ENCODE results near the gene ZYG11A.

Gene ZYG11A

DNA sequence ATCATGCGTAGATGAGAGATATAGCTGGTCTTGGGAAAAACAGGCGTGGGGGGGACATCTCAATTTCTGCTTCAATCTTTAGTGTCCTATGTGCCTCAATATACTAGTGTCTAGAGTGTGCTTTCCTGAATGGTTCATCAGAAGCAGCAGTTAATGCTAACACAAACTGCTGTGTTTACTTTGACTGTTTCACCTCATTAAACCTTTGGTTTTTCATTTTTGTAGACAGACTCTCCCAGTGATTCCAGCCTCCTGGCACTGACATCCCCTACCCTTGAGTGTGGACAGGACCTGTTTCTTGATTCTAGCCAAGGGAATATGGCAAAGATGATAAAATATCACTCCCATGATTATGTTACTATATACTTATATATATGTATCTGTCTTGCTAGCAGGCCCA, 37.6 kb downstream of the ZYG11A start:
- peak; percentile 75 for DNase-seq

DNA sequence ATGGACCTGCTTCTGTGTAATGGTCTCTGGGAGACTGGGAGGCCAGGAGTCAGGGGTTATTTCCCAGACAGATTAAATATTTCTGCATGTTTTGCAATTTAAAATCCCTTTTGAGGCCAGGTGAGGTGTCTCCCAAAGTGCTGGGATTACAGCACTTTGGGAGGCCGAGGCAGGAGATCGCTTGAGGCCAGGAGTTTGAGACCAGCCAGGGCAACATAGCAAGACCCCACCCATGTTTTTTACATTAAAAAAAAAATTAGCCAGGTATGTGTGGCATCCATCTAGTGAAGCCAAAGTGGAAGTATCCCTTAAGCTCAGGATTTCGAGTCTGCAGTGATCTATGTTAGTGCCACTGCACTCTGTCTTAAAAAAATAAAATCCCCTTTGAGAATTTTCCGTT, 44.9 kb downstream of the ZYG11A start:
- no peak for DNase-seq

DNA sequence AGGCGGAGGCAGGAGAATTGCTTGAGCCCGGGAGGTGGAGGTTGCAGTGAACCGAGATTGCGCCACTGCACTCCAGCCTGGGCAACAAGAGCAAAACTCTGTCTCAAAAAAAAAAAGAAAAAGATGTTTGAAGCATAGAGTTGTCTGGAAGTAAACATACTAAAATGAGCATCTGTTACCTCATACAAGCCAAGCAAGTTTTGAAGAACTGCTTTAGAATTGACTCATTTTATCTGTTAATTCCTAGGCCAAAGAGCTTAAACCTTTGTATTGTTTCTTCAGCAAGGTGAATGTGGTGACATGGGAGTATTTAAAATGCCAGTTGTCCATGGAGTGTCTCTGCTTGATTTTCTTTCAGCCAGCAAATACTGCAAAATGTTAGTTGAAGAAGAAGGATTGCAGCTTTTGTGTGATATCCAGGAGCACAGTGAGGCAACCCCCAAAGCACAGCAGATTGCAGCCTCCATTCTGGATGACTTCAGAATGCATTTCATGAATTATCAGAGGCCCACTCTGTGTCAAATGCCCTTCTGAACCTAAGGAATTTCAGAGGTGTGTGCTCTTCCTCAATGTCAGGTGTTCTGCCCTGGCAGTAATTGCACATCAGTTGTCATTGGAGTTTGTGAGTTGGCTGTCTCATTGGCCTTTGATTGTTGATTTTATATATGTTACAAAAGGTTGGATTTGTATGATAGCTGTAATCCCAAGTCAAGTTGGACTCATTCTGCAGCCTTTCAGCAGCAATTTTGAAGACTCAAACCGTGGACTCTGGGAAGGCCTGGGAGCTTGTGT, 50.1 kb downstream of the ZYG11A start:
- no peak for DNase-seq

DNA sequence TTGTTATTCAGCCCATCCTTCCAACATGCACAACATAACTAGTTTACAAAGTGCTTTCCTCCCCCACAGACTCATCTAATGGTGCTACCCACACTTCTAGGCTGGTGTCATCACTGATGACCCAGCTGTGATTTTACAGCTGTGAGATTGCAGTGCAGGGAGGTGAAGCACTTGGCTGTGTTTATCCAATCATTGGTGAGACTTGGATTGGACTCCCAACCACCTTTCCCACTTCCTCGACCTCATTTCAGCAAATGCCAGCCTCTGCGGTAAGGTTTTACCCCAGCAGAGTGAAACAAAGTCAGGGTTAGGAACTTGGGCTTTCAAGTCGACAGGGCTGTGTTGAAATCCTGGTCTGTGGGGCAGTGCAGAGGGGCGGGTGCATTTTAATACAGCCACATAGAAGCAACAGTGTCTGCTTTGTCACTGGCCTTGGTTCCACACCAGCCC, 56.9 kb downstream of the ZYG11A start:
- no peak for DNase-seq

DNA sequence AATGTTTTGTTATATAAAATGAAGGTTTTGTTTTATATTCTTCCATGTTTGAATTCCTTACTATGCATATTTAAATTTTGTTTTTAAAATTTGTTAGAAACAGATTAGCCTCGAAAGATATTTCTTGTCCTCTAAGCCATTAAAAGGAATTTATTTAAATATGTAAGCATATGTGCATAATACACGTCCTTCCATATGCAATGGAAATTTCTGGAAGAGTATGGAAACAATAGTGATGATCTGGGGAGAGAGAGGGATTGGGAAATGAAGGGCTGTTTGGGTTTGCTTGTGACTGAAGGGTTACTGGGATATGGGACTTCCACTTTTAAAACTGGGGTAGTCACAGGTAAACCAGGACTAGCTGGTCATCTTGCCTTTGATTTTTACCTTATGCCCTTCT, 57.8 kb downstream of the ZYG11A start:
- no peak for DNase-seq

DNA sequence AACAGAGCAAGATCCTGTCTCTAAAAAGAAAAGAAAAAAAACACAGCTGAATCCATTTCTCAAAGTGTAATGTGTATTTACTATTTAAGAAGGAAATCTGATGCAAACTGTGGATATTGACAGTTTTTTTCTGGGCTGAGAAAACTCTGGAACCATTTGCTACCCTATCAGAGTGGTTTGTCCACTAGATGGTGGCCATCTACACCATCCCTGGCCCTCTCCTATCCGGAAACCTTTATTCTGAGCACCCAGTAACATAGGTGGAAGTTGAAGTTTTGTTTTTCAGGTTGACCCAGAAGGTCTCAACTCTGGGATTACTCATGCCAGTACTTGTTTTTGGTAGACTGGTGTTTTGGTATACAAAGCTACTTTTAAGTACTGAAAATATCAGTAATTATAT, 58.8 kb downstream of the ZYG11A start:
- DNase-seq: no peak

DNA sequence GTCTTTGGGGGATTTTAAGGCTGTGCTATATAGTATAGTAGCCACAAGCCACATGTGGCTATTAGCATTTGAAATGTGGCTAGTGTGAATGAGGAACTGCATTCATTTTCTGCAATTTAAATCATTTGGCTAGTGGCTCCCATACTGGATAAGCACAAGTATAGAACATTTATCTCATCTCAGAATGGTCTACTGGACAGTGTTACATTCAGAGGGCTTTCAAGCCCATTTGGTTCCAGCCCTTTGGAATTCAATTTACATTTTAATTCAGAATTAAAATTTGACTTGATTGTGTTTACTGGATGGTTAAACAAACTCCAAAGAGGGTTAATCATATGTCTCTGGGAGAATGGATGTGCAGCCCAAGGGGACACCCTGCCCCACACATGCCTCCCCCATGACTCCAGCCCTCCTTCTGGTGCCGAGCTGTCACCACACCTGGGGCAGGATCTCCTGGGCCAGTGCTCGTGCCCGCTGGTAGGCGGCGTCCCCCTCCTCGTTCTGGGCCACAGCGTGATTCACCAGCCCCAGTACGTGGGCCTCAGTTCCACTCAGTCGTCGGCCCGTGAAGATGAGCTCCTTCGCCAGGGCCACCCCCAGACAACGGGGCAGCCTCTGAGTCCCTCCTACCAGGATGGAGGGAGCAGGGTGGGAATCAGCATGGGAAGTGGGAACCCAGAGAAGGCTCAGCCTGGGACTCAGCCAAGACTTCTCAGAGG, 61.8 kb downstream of the ZYG11A start:
- DNase-seq: no peak

DNA sequence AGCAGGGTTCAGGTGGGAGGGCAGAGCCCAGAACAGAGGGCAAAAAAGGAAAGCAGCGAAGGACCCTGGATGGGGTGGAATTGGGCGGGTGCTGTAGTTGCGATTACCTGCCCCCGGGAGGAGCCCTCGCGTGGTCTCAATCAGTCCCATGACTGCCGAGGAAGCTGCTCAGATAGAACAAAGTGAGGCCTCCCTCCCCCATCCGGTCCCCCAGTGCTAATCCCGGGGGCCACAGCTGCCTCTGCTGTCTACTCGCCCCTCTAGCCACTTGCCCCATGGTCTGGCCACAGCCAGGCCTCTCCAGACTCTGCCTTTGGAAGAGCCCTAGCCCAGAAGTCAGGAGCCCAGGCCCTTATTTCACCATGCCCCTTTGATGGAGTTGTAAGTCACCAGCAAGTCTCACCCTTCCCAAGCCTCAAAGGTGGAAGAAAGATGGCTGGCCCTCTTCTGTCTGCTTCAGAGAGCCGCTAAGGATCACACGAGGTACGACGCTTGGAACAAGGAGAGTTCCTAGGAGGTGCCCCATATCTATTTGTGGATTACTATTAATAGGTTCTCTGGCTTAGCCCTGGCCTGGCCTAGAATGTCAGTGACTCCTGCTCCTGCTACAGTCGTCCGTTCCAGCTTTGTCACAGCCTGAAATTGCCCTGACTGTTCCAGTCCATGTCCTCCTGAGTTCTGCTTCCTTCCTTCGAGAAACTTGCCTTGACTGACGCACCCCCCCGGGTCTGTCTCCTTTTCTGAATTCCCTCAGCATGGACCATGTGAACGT, 62.6 kb downstream of the ZYG11A start:
- DNase-seq: no peak

DNA sequence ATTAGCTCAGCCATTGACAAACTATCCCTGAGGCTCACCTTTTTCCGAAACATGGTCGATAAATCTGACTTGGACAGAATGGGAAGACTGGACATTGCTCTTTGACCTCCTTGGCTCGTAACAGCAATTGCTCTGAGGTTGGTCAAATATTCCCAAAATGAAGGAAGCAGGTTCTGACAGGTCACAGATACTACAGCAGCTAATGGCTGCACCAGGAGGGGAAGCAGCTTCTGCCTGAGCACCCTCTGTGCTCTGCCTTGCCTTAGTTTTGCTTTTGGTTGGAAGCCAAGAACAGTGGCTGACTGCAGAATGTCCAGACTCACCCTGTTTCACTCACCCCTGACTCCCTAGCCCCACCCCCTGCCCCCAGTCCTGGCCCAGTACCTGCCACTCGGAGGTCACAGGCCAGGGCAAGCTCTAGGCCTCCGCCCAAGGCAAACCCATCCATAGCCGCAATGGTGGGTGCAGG, 63.6 kb downstream of the ZYG11A start:
- DNase-seq: no peak

DNA sequence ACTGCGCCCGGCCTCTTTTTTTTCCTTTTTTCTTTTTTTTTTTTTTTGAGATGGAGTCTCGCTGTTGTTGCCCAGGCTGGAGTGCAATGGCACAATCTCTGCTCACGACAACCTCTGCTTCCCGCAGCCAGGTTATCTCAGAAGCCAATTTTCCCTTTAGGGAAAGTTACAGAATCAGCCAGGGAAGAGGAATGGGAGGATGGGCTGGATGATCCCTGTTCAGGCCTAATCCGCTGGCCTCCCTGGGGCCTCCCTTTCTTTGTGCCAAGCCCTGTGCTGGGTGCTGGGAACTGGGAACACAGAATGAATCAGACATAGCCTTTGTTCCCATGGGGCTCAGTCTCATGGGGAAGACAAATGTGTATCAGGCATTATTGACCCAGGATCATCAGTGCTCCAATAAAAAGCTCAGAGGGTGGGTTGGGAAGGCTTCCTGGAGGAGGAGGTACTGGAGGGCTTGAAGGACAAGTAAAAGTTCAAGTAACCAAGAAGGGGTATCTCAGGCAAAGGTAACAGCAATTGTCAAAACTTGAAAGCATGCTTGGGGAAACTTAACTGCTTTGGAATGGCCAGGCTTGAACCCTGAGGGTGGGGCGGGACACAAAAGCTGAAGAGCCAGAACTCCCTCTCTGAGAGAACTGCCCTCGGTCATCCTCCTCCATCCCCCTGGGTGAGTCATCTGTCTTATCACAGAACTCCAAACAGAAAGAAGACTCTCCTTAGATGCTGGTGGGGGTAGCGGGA, 64.7 kb downstream of the ZYG11A start:
- DNase-seq: no peak

DNA sequence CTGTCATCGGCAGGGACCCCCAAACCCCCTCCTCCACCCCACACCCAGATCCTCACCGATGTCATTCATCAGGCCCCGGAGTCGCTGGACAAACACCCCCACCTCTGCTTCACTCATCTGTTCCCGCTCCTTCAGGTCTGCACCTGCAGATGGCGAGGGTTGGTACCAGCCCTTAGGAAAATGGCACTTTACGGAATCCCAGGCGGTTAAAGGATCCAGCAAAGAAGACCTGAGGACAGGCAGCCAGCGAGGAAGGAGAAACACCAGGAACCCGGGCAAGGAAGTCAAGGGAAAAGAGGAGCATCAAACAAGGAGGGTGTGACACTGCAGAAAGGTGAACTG, 65.2 kb downstream of the ZYG11A start:
- no peak for DNase-seq

DNA sequence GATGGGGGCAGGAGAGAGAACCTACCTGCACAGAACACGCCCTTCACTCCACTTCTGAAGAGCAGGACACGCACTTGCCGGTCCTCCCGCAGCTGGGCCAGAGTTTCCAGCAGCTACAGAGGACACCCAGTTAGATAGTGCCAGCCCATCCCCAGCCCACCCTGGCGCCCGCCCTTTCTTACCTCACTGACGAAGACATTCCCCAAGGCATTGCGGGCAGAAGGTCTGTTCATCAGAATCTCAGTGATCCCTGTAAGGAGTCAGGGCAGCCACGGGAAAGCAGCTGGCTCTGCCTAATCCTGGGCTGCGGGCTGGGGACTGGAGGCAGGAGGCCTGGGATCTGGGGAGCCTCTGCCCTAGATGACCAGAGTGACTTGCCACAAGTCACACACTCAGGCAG, 69.0 kb downstream of the ZYG11A start:
- no peak for DNase-seq

DNA sequence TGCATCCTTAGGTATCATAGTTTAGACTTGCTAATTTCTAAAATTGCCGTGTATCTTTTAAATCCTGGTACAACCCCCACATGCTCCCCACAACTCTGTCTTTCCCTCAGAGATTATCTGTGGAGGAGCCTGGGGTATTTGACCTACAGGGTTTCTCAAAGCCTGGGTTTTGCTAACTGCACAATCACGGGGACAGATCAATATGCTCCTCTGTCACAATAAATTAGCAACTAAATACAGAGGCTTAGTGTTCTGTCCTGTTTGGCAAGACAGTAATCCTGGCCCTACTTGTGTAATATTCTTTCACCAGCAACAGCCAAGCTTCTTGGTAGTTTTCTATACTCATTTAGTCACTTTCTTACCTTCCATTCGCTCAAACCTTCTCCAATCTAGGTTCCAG, 70.5 kb downstream of the ZYG11A start:
- no peak for DNase-seq

DNA sequence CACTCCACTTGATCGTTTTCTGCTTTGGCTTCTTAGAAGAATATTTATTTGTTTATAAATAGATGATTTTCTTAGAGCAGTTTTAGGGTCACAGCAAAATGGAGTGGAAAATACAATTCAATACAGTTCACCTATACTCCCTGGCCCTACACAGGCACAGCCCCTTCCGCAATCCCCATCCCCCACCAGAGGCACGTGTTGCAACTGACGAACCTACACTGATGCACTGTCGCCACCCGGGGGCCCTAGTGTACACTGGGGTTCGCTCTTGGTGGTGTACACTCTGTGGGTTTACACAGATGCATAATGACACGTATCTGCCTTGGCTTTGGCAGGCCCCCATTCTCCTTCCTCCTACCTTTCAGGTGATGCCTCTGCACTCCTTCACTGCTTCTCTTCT, 71.0 kb downstream of the ZYG11A start:
- no peak for DNase-seq

DNA sequence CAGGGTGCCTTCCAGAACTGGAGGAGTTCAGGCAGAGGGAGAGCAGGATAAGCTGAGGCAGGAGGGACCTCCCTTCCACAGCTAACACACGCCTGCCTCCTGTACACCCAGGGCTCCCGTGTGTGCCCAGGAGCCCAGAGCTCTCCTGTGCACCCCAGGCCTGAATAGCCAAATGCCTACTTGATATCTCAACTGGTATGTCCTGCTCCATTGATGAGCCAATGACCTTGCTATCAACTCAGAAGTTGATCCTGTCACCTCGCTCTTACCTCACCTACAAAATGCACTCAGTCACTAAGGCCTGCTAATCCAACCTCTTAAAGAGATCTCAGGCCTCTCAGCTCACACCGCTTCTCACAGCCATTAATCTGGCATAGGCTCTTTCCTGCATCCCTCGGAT, 71.9 kb downstream of the ZYG11A start:
- no peak for DNase-seq

DNA sequence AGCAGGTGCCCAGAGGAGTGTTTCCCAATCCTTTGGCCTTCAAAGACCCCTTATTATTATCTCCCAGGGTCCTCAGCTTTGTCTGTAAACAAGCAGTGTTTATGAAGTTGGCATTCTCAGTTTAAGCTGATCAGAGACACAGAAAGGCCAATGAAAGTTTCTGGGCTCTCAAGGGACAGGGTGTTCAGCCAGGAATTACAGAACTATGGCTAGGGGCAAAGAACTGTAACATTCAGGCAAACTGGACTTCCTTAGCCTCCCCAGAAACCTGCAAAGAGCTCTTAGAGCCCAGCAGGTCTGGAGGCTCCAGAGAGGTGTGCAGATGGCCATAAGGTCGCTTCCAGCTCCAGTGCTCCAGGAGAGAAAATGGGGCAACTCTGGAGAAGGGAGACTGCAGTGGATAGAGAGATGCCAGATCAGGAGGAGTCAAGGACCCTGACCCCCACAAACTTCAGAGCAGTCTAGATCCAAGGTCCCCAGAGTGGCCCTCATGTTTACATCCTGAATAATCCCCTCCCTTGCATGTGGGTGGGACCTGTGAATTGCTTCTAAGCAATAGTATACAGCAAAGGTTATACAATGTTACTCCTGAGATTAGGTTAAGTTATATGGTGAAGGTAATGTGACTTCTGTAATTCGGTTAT, 72.8 kb downstream of the ZYG11A start:
- no peak for DNase-seq

DNA sequence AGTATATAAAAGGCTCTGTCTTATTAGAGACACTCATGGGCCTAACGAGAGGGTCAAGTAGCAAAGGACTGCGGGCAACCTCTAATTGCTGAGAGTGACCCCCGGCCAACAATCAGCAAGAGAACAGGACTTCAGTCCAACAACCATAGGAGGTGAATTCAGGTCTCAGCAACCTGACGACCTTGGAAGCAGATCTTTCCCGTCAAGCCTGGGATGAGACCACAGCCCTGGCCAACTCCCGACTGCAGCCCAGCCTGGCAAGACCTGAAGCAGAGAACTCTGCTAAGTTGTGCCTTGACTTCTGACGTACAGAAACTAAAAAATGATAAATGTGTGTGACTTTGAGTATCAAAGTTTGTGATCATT, 73.3 kb downstream of the ZYG11A start:
- DNase-seq: no peak

DNA sequence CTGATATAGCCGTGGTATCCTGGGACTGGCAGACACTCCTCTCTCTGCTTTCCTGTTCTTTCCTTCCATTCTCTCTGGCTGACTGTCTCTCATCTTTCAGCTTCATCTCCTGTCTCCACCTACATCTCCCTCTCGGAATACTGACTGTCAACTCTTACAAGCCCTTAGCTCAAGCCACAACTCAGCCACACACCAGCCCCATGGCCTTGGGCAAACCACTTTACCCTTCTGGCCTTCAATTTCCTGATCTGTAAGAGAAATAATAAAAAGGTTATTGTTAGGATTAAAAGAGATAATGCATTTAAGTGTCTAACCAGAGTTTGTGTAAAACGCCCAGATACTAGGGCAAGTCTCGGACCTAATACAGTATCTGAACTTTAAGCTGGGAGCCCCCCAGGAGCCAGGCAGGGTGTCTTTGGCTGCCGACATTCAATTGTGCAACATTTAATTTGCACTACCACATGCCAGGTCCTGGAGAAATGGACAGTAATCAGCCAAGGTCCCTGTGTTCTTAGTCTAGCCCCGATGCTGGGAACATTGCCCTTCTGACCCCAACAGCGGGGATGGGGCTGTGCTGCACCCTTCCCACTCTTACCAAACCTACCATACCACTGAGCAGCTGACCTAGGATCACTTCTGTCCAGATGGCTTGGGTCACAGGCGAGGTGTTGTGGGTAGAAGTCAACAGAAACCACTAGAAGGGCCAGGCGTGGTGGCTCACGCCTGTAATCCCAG, 73.8 kb downstream of the ZYG11A start:
- no peak for DNase-seq

DNA sequence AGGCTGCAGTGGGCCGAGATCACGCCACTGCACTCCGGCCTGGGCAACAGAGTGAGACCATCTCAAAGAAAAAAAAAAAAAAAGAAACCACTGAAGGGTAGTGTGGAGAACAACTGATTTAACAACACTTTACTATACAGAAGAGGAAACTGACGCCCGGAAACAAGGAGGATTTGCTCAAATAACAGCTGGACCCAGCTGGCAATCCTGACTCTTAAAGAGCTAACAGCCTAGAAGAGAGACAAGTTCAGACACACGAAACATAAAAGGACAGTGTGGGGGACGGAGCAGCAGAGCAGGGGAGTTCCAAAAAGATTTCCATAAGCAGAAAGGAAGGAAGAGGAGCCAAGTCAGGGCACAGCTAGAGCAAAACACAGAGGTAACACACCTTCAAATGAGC, 74.6 kb downstream of the ZYG11A start:
- DNase-seq: no peak

DNA sequence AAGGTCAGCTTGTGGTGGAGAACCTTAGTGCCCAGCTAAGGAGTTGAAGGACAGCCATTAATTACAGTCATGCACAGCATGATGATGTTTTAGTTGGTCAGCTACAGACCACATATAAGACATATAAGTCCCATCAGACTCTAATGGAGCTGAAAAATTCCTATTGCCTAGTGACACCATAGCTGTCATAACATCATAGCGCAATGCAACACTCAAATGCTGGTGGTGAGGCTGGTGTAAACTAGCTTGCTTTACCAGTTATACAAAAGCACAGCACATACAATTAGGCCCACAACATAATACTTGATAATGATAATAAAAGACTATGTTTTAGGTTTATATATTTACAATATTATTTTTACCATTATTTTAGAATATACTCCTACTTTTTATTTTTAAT, 75.0 kb downstream of the ZYG11A start:
- no peak for DNase-seq

DNA sequence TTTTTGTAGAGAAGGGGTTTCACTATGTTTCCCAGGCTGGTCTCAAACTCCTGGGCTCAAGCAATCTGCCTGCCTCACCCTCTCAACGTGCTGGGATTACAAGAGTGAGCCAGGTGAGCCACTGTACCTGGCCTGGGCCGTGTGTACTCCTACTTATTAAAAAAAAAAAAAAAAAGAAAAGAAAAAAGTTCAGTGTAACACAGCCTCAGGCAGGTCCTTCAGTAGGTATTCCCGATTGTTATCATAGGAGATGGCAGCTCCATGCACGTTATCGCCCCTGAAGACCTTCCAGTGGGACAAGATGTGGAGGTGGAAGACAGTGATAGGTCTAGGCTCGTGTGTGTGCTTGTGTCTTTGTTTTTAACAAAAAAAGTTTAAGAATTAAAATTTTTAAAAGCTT, 75.6 kb downstream of the ZYG11A start:
- no peak for DNase-seq

Measured in kidney glomerular epithelial cell (primary cell).